ENCODE measurements around the gene PSORS1C1. TPM values are rescaled to one million over a fixed set of nuclear protein-coding genes. Genes with fewer than 3 reads are reported as not detected.
"Not testable (repeated sequence)": the region's sequence is repeated elsewhere in the genome, so short reads cannot be mapped to it uniquely, and the experiment has no call there.

Gene PSORS1C1
- total and polyA plus RNA-seq, 4 donors = 1.1 to 10.8 (median 2.5) TPM

DNA sequence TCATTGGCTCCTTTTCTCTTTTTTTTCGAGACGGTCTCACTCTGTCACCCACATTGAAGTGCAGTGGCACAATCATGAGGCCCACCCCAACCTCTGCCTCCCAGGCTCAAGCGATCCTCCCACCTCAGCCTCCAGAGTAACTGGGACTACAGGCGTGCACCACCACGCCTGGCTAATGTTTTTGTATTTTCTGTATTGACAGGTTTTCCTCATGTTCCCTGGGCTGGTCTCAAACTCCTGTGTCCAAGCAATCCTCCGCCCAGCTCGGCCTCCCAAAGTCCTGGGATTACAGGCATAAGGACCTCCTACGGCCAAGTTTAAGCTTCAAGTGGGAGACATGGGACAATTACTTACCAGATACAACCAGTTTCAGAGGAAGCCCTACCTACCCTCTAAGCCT is 65.3 kb downstream of the PSORS1C1 start:
- TF ChIP-seq, protein P1, sequence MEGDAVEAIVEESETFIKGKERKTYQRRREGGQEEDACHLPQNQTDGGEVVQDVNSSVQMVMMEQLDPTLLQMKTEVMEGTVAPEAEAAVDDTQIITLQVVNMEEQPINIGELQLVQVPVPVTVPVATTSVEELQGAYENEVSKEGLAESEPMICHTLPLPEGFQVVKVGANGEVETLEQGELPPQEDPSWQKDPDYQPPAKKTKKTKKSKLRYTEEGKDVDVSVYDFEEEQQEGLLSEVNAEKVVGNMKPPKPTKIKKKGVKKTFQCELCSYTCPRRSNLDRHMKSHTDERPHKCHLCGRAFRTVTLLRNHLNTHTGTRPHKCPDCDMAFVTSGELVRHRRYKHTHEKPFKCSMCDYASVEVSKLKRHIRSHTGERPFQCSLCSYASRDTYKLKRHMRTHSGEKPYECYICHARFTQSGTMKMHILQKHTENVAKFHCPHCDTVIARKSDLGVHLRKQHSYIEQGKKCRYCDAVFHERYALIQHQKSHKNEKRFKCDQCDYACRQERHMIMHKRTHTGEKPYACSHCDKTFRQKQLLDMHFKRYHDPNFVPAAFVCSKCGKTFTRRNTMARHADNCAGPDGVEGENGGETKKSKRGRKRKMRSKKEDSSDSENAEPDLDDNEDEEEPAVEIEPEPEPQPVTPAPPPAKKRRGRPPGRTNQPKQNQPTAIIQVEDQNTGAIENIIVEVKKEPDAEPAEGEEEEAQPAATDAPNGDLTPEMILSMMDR (IDR thresholded peaks at IDR 0.05; ENCODE audit: control extremely low read depth, extremely low read depth) = no peak
- H3K9me3 ChIP-seq (ENCODE audit: control insufficient read depth in 4 of 4, insufficient read depth in 3 of 4, low read length in 3 of 4) = no peaks in the 10 kb centered on the region
- peak overlapping the region in 1 of 2 donors; percentile 37 for H3K27ac ChIP-seq (ENCODE audit: low read depth in 1 of 2, low read length in 1 of 2)
- ATAC-seq (ENCODE audit: insufficient read depth, low FRiP score) (no peak), DNase-seq (no peak)
- H3K4me1 ChIP-seq (ENCODE audit: control insufficient read depth in 5 of 5, insufficient read depth in 5 of 5, low read length in 5 of 5) = peaks cover 0 to 10% (median 4%) of the 10 kb centered on the region in 5 donors
- H3K36me3 ChIP-seq (ENCODE audit: control insufficient read depth in 4 of 4, insufficient read depth in 4 of 4, low read length in 4 of 4) = no peaks in the 10 kb centered on the region
- 95% methylated on average over 8 of the region's 8 CpGs for WGBS, 2 donors
- H3K27me3 ChIP-seq (ENCODE audit: control insufficient read depth in 3 of 3, insufficient read depth in 3 of 3, low read length in 2 of 3) = no peaks in the 10 kb centered on the region
- H3K9ac ChIP-seq (ENCODE audit: insufficient read depth in 1 of 2, low read length in 2 of 2) = no peak overlapping the region
- H3K4me3 ChIP-seq = no peak overlapping the region

DNA sequence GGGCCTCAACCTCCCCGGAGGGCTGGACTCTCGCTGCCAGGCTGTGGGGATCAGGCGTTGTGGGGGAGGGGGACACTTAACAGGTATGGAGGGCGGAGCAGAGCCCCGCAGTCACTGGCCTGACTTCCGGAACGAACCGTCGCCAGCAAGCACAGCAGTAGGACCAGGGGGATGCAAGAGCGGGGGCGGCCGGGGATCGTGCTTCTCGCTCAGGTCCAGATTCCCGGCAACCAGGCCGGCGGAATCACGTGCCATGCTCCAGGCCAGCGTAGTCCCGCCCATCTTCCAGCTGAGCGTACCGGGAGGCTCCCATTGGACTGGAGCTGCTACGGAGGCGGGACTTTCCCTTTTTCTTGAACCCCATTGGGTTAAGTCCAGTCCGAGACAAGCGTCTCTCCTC is 65.9 kb downstream of the PSORS1C1 start:
- H3K27me3 ChIP-seq (ENCODE audit: control insufficient read depth in 3 of 3, insufficient read depth in 3 of 3, low read length in 2 of 3) = no peaks in the 10 kb centered on the region
- DNase-seq = peak in 2 of 3 donors; percentile 75
- H3K9me3 ChIP-seq (ENCODE audit: control insufficient read depth in 4 of 4, insufficient read depth in 3 of 4, low read length in 3 of 4) = no peaks in the 10 kb centered on the region
- H3K9ac ChIP-seq (ENCODE audit: insufficient read depth in 1 of 2, low read length in 2 of 2) = peak overlapping the region in 1 of 2 donors; percentile 32
- peak; percentile 94 for ATAC-seq (ENCODE audit: insufficient read depth, low FRiP score)
- TF ChIP-seq, protein P1 (IDR thresholded peaks at IDR 0.05; ENCODE audit: control extremely low read depth, extremely low read depth) = no peak
- H3K27ac ChIP-seq (ENCODE audit: low read depth in 1 of 2, low read length in 1 of 2) = peak overlapping the region in 1 of 2 donors; percentile 37
- WGBS, 2 donors = 65 to 75% methylated on average over 26 of the region's 26 CpGs
- H3K4me3 ChIP-seq = no peak overlapping the region
- peaks cover 0 to 10% (median 4%) of the 10 kb centered on the region in 5 donors for H3K4me1 ChIP-seq (ENCODE audit: control insufficient read depth in 5 of 5, insufficient read depth in 5 of 5, low read length in 5 of 5)
- no peaks in the 10 kb centered on the region for H3K36me3 ChIP-seq (ENCODE audit: control insufficient read depth in 4 of 4, insufficient read depth in 4 of 4, low read length in 4 of 4)

GRCh38 chr6:31183287-31183686 is 68.7 kb downstream of the PSORS1C1 start:
- DNase-seq; H3K4me3 ChIP-seq; H3K27ac ChIP-seq (ENCODE audit: low read depth in 1 of 2, low read length in 1 of 2); H3K9me3 ChIP-seq (ENCODE audit: control insufficient read depth in 4 of 4, insufficient read depth in 3 of 4, low read length in 3 of 4); H3K9ac ChIP-seq (ENCODE audit: insufficient read depth in 1 of 2, low read length in 2 of 2); H3K36me3 ChIP-seq (ENCODE audit: control insufficient read depth in 4 of 4, insufficient read depth in 4 of 4, low read length in 4 of 4); H3K4me1 ChIP-seq (ENCODE audit: control insufficient read depth in 5 of 5, insufficient read depth in 5 of 5, low read length in 5 of 5); ATAC-seq (ENCODE audit: insufficient read depth, low FRiP score); H3K27me3 ChIP-seq (ENCODE audit: control insufficient read depth in 3 of 3, insufficient read depth in 3 of 3, low read length in 2 of 3): not testable (repeated sequence)
- WGBS, 2 donors = 69 to 94% methylated on average over 2 of the region's 2 CpGs

DNA sequence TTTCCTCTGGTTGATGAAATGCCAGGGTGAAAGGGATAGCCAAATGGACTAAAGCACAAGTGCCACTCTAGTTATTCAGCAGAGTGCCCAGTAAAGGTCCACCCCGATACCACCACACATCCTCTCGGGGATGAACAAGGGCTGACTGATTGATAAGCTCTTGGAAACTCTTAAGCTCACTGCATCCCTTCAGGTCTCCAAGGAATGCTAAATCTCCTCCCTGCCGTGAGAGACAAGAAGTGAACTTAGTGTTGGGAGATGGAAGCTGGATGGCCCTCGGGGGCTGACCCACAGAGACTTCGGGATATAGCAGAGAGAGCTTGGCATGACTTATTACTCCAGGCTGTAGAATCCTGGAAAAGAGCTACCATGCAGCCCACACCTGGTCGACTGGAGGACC is 69.3 kb downstream of the PSORS1C1 start:
- ATAC-seq (ENCODE audit: insufficient read depth, low FRiP score); H3K4me1 ChIP-seq (ENCODE audit: control insufficient read depth in 5 of 5, insufficient read depth in 5 of 5, low read length in 5 of 5); H3K9ac ChIP-seq (ENCODE audit: insufficient read depth in 1 of 2, low read length in 2 of 2); H3K36me3 ChIP-seq (ENCODE audit: control insufficient read depth in 4 of 4, insufficient read depth in 4 of 4, low read length in 4 of 4); H3K9me3 ChIP-seq (ENCODE audit: control insufficient read depth in 4 of 4, insufficient read depth in 3 of 4, low read length in 3 of 4); DNase-seq; H3K27ac ChIP-seq (ENCODE audit: low read depth in 1 of 2, low read length in 1 of 2); H3K4me3 ChIP-seq; H3K27me3 ChIP-seq (ENCODE audit: control insufficient read depth in 3 of 3, insufficient read depth in 3 of 3, low read length in 2 of 3): not testable (repeated sequence)
- 80 to 86% methylated on average over 6 of the region's 6 CpGs for WGBS, 2 donors

GRCh38 chr6:31185695-31186051 is 71.1 kb downstream of the PSORS1C1 start:
- H3K4me1 ChIP-seq (ENCODE audit: control insufficient read depth in 5 of 5, insufficient read depth in 5 of 5, low read length in 5 of 5); DNase-seq; ATAC-seq (ENCODE audit: insufficient read depth, low FRiP score); H3K9me3 ChIP-seq (ENCODE audit: control insufficient read depth in 4 of 4, insufficient read depth in 3 of 4, low read length in 3 of 4); H3K36me3 ChIP-seq (ENCODE audit: control insufficient read depth in 4 of 4, insufficient read depth in 4 of 4, low read length in 4 of 4); H3K4me3 ChIP-seq; H3K27me3 ChIP-seq (ENCODE audit: control insufficient read depth in 3 of 3, insufficient read depth in 3 of 3, low read length in 2 of 3); H3K9ac ChIP-seq (ENCODE audit: insufficient read depth in 1 of 2, low read length in 2 of 2): not testable (repeated sequence)
- whole genome bisulfite sequencing, 2 donors = 77 to 87% methylated on average over 4 of the region's 4 CpGs
- H3K27ac ChIP-seq (ENCODE audit: low read depth in 1 of 2, low read length in 1 of 2) = peak overlapping the region; percentile 81 to 87

Measured in lung (tissue), 12 donors.